B cell (primary cell): Measurements from ENCODE around the gene TARBP2. TPM values are rescaled to one million over a fixed set of nuclear protein-coding genes. Genes with fewer than 3 reads are reported as not detected.
A peak's percentile ranks its signal among the peaks of the same experiment; 100 is the strongest.

Source experiments
- ATAC-seq: fragments of 200-7000 bp; cut with Tn5 transposase; one replicate; pipeline ENCODE4 v1.10.0; 2021; ENCODE audit warnings: low read depth, mild to moderate bottlenecking, moderate number of reproducible peaks, moderate library complexity
- CTCF ChIA-PET: fragments of 350-600 bp; sonication (Branson Sonifier 250); formaldehyde crosslinking; loops from one replicate; lab custom pipeline; 2021; ENCODE audit warnings: antibody characterized with exemption, inconsistent platforms; lab: Charles Lee
- POLR2A ChIA-PET: fragments of 350-600 bp; sonication (Branson Sonifier 250); formaldehyde crosslinking; loops from one replicate; lab custom pipeline; 2021; ENCODE audit warnings: antibody characterized with exemption; lab: Charles Lee
- DNase-seq: peaks from one replicate; pipeline ENCODE4 v3.0.0; 2013
- H2AFZ ChIP-seq: 2 replicates; pipeline ENCODE4 v1.6.1; 2012; ENCODE audit warnings: mild to moderate bottlenecking, low read depth, low read length; ENCODE audit not compliant: insufficient read depth, poor library complexity, severe bottlenecking
- H3K27ac ChIP-seq, 2 donors: 1 replicate in 1 of 2; 2 replicates in 1 of 2; pipeline ENCODE4 v1.5.1; 2012 to 2013; ENCODE audit warnings: low read length in 2 of 2, mild to moderate bottlenecking in 2 of 2, moderate library complexity in 1 of 2
- H3K27me3 ChIP-seq, 4 experiments: fragments of 200-600 bp in 1 of 4; sonication (generic) in 1 of 4; replicated peaks in 1 of 4; 1 replicate in 2 of 4; 2 replicates in 2 of 4; pipeline versions ENCODE4 v1.6.1 to v1.7.0; 2013 to 2016; ENCODE audit warnings: low read length in 3 of 4, mild to moderate bottlenecking in 2 of 4, mixed read lengths in 1 of 4, moderate library complexity in 1 of 4; ENCODE audit not compliant: insufficient read depth in 4 of 4, control insufficient read depth in 3 of 4; ENCODE audit errors: control extremely low read depth in 1 of 4
- H3K36me3 ChIP-seq, 2 experiments: replicated peaks in 1 of 2; 1 replicate in 1 of 2; 2 replicates in 1 of 2; pipeline versions ENCODE4 v1.6.1 to v1.7.1; 2013; ENCODE audit warnings: low read length in 1 of 2; ENCODE audit not compliant: insufficient read depth in 2 of 2, control insufficient read depth in 1 of 2; ENCODE audit errors: control extremely low read depth in 1 of 2, extremely low read depth in 1 of 2
- H3K4me1 ChIP-seq, 2 donors: fragments of 200-600 bp in 1 of 2; sonication (generic) in 1 of 2; 1 replicate in 1 of 2; 2 replicates in 1 of 2; pipeline versions ENCODE4 v1.5.1 to v1.6.1; 2013 to 2017; ENCODE audit warnings: low read length in 2 of 2; ENCODE audit not compliant: control insufficient read depth in 2 of 2, insufficient read depth in 2 of 2
- H3K4me2 ChIP-seq: replicated peaks from 2 replicates; pipeline ENCODE3; 2012; ENCODE audit warnings: mild to moderate bottlenecking, low read depth, low read length; ENCODE audit not compliant: poor library complexity, severe bottlenecking
- H3K4me3 ChIP-seq, 5 experiments: fragments of 200-600 bp in 1 of 5; sonication (generic) in 1 of 5; 1 replicate in 3 of 5; 2 replicates in 2 of 5; pipeline versions ENCODE4 v1.5.1 to v1.7.0; 2011 to 2016; ENCODE audit warnings: low read length in 4 of 5, mild to moderate bottlenecking in 4 of 5, low read depth in 2 of 5, control low read depth in 1 of 5, moderate library complexity in 1 of 5; ENCODE audit not compliant: insufficient read depth in 1 of 5; ENCODE audit errors: control extremely low read depth in 1 of 5, extremely low read depth in 1 of 5
- H3K79me2 ChIP-seq: fragments of 200-600 bp; sonication (generic); one replicate; pipeline ENCODE4 v1.6.0; 2016; ENCODE audit warnings: low read length; ENCODE audit not compliant: control insufficient read depth, insufficient read depth
- H3K9ac ChIP-seq: fragments of 200-600 bp; sonication (generic); 2 replicates; pipeline ENCODE4 v1.6.1; 2017; ENCODE audit warnings: mild to moderate bottlenecking, low read length, moderate library complexity
- H3K9me3 ChIP-seq, 3 donors: one replicate each; pipeline versions ENCODE4 v1.6.1 to v1.7.1; 2013; ENCODE audit warnings: low read length in 2 of 3; ENCODE audit not compliant: control insufficient read depth in 2 of 3, insufficient read depth in 1 of 3; ENCODE audit errors: control extremely low read depth in 1 of 3
- H4K20me1 ChIP-seq: 2 replicates; pipeline ENCODE4 v1.6.0; 2012; ENCODE audit warnings: mild to moderate bottlenecking, low read length; ENCODE audit not compliant: insufficient read depth, control insufficient read depth, poor library complexity, severe bottlenecking
- H3K27ac Mint-ChIP-seq: one replicate; pipeline ENCODE4 v1.8.0; 2021; ENCODE audit warnings: mixed read lengths
- H3K27me3 Mint-ChIP-seq: one replicate; pipeline ENCODE4 v1.8.0; 2021; ENCODE audit warnings: mixed read lengths
- H3K4me1 Mint-ChIP-seq: one replicate; pipeline ENCODE4 v1.8.0; 2021; ENCODE audit warnings: mixed read lengths
- H3K4me3 Mint-ChIP-seq: one replicate; pipeline ENCODE4 v1.8.0; 2021; ENCODE audit warnings: mixed read lengths
- H3K9me3 Mint-ChIP-seq: one replicate; pipeline ENCODE4 v1.8.0; 2022; ENCODE audit warnings: mixed read lengths; ENCODE audit not compliant: insufficient read depth
- EZH2 ChIP-seq: IDR thresholded peaks from 2 replicates; pipeline ENCODE4 v1.6.1; 2012; ENCODE audit warnings: borderline replicate concordance, low read depth, mild to moderate bottlenecking, moderate library complexity, low read length; ENCODE audit not compliant: insufficient read depth, poor library complexity, severe bottlenecking
- WGBS: methylation state at CpG from one replicate; pipeline ENCODE4 v1.1.5; 2013; ENCODE audit warnings: missing lambda C conversion rate; ENCODE audit not compliant: insufficient coverage; 5-methylcytosine and 5-hydroxymethylcytosine counted together
- intact Hi-C: fragments of 100-400 bp; cut with micrococcal nuclease; formaldehyde crosslinking; loops from one replicate; pipeline ENCODE4 v1.10.0; 2022
- polyA plus RNA-seq: library from polyadenylated mRNA; depleted of rRNA; stranded (reverse); fragments of >200 nt; gene quantifications from 2 replicates; pipeline ENCODE4 v1.2.3, GENCODE V29; 2012
- total RNA-seq, 2 donors: library from RNA; stranded (reverse); fragments of 120-200 nt in 1 of 2; gene quantifications; 1 replicate in 1 of 2; 2 replicates in 1 of 2; pipeline versions ENCODE4 v1.2.3 to v1.2.4, GENCODE V29; 2013 to 2022
- TF ChIP-seq, protein P1 (sequence below): fragments of 200-600 bp; IDR thresholded peaks from one replicate; pipeline ENCODE4 v1.8.0; 2022; ENCODE audit warnings: antibody characterized with exemption, mild to moderate bottlenecking

TARBP2 gene
- total and polyA plus RNA-seq, 2 donors (not counting 1 experiment from before 2014, with no cell fraction given): 41.6 to 47.2 TPM

DNA sequence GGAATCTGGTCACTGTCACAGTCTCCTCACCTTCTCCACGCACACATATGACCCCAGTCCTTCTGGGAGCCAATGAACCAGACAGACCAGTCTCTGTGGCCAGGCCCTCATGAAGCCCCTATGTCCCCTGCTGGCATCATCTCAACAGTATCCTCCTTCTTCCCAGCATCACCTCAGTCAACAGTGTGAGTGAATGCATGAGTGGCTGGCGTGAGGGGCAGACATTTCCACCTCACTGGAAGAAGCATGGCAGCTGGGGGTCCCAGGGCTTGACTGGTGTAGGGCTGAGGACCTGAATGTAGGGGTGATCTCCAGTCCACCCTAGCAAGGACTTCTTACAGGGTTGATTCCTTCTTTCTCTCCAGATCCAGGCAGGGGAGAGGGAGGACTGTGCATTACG is 3.6 kb upstream of the TARBP2 start:
- peak overlapping the region; percentile 92 for H3K4me3 Mint-ChIP-seq
- no peaks in the 10 kb centered on the region for H4K20me1 ChIP-seq
- intact Hi-C loops: no loop called here
- H3K9ac ChIP-seq: no peak overlapping the region
- H3K27ac ChIP-seq: no peak overlapping the region
- DNase-seq: no peak
- H3K9me3 Mint-ChIP-seq: no peaks in the 10 kb centered on the region
- no peaks in the 10 kb centered on the region for H3K36me3 ChIP-seq
- CTCF ChIA-PET: interaction anchor here (0.5 to 2.0 kb wide), 2 partner anchors 11 to 174 kb away, joined by 3 to 6 read pairs; no protein-coding TSS in a partner anchor
- no peak overlapping the region for H2AFZ ChIP-seq
- H3K9me3 ChIP-seq: peaks cover 0 to 6% (median 0%) of the 10 kb centered on the region in 3 donors
- H3K4me1 ChIP-seq: peaks cover 34 to 44% of the 10 kb centered on the region in 2 donors
- H3K27me3 ChIP-seq: no peaks in the 10 kb centered on the region
- TF ChIP-seq, protein P1, sequence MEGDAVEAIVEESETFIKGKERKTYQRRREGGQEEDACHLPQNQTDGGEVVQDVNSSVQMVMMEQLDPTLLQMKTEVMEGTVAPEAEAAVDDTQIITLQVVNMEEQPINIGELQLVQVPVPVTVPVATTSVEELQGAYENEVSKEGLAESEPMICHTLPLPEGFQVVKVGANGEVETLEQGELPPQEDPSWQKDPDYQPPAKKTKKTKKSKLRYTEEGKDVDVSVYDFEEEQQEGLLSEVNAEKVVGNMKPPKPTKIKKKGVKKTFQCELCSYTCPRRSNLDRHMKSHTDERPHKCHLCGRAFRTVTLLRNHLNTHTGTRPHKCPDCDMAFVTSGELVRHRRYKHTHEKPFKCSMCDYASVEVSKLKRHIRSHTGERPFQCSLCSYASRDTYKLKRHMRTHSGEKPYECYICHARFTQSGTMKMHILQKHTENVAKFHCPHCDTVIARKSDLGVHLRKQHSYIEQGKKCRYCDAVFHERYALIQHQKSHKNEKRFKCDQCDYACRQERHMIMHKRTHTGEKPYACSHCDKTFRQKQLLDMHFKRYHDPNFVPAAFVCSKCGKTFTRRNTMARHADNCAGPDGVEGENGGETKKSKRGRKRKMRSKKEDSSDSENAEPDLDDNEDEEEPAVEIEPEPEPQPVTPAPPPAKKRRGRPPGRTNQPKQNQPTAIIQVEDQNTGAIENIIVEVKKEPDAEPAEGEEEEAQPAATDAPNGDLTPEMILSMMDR: no peak
- TF ChIP-seq EZH2: no peak
- no peaks in the 10 kb centered on the region for H3K27me3 Mint-ChIP-seq
- POLR2A ChIA-PET: interaction anchor here (0.5 kb wide), 1 partner anchor 45 kb away, joined by 5 read pairs; no protein-coding TSS in a partner anchor
- H3K27ac Mint-ChIP-seq: peak overlapping the region; percentile 61
- peaks cover 10% of the 10 kb centered on the region for H3K79me2 ChIP-seq
- WGBS: 100% methylated on average over 1 of the region's 3 CpGs
- no peak overlapping the region for H3K4me2 ChIP-seq
- no peak for ATAC-seq
- H3K4me3 ChIP-seq: no peak overlapping the region
- H3K4me1 Mint-ChIP-seq: peaks cover 43% of the 10 kb centered on the region

DNA sequence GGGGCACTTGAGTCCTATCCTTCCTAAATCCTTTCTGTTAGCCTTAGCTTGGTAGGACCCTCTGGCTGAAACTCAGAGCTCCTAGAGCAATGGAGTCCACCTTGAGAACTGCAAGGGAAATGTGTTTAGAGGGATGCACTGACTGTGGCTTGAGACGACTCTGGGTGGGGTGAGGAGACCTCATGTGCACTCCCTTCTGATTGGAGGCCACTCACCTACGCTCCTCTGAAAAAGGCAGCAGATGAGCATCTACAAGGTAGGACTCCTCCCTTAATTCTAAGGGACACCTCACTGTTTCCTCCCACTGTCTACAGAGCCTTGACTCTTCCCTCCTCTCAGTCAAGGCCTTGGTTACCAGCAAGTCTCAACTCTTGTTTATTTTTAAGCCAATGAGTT is 2.9 kb upstream of the TARBP2 start:
- ChIA-PET CTCF (interaction anchor here (3.5 kb wide), 1 partner anchor 11 kb away, joined by 27 read pairs; no protein-coding TSS in a partner anchor), POLR2A (interaction anchor here (0.5 kb wide), 1 partner anchor 45 kb away, joined by 5 read pairs; no protein-coding TSS in a partner anchor)
- Mint-ChIP-seq H3K27ac (peak overlapping the region; percentile 56), H3K27me3 (no peaks in the 10 kb centered on the region), H3K4me1 (peaks cover 39% of the 10 kb centered on the region), H3K9me3 (no peaks in the 10 kb centered on the region), H3K4me3 (peak overlapping the region; percentile 92)
- H3K36me3 ChIP-seq: peaks cover 0 to 2% of the 10 kb centered on the region in 2 experiments
- H3K27me3 ChIP-seq: no peaks in the 10 kb centered on the region
- H3K4me1 ChIP-seq: peaks cover 31 to 39% of the 10 kb centered on the region in 2 donors
- no peak overlapping the region for H3K9ac ChIP-seq
- no peak overlapping the region for H3K4me3 ChIP-seq
- no peak for TF ChIP-seq EZH2
- TF ChIP-seq, protein P1: no peak
- H2AFZ ChIP-seq: no peak overlapping the region
- H4K20me1 ChIP-seq: no peaks in the 10 kb centered on the region
- 93% methylated on average over 2 of the region's 2 CpGs for WGBS
- H3K27ac ChIP-seq: no peak overlapping the region
- no peak overlapping the region for H3K4me2 ChIP-seq
- DNase-seq: no peak
- intact Hi-C loops: no loop called here
- peaks cover 0 to 6% (median 0%) of the 10 kb centered on the region in 3 donors for H3K9me3 ChIP-seq
- peaks cover 12% of the 10 kb centered on the region for H3K79me2 ChIP-seq
- ATAC-seq: no peak
